ENCODE results near the gene OPCML.

- TF ChIP-seq CTCF (IDR thresholded peaks at IDR 0.05; ENCODE audit: low read length) = no peak
- no peak for TF ChIP-seq EZH2 (IDR thresholded peaks at IDR 0.05; ENCODE audit: borderline replicate concordance, low read length)
These were observed 114.1 kb downstream of the OPCML start for GRCh38 chr11:133418218-133418617.

Data from OCI-LY1 (cell line).